ENCODE data around the gene ABLIM1. TPM values are rescaled to one million over a fixed set of nuclear protein-coding genes. Genes with fewer than 3 reads are reported as not detected.

Gene ABLIM1
- total and polyA plus RNA-seq, 2 experiments from 2014 or later: 21.9 to 45.1 TPM

GRCh38 chr10:114436941-114437340 lies 221.1 kb downstream of the ABLIM1 start:
- Mint-ChIP-seq H3K27me3 (ENCODE audit: insufficient read depth, low read depth, poor library complexity) (no peaks in the 10 kb centered on the region), H3K36me3 (ENCODE audit: low read depth) (peaks cover 29% of the 10 kb centered on the region; the same call in 2 of the 3 replicates), H3K4me1 (no peaks in the 10 kb centered on the region; the same call in 2 of the 3 replicates), H3K27ac (no peak overlapping the region), H3K9me3 (no peaks in the 10 kb centered on the region), H3K4me3 (no peak overlapping the region)
- Histone ChIP-seq H3K4me2 (no peak overlapping the region), H3K4me3 (no peak overlapping the region), H3K27ac (ENCODE audit: low read depth) (no peak overlapping the region), H3K36me3 (ENCODE audit: insufficient read depth) (peaks cover 9% of the 10 kb centered on the region; the same call in 1 of the 2 replicates), H3K9me2 (ENCODE audit: insufficient read depth) (no peaks in the 10 kb centered on the region), H2AFZ (no peak overlapping the region), H3K4me1 (ENCODE audit: insufficient read depth) (no peaks in the 10 kb centered on the region), H3K79me2 (replicated peaks; ENCODE audit: insufficient read depth) (no peaks in the 10 kb centered on the region), H3F3A (replicated peaks; ENCODE audit: low read depth) (no peaks in the 10 kb centered on the region), H4K20me1 (replicated peaks; ENCODE audit: insufficient read depth) (no peaks in the 10 kb centered on the region), H3K27me3 (ENCODE audit: insufficient read depth) (no peaks in the 10 kb centered on the region)
- no peak for DNase-seq (ENCODE audit: low spot score)
- ATAC-seq: no peak
- TF ChIP-seq EZH2phosphoT487 (IDR thresholded peaks at IDR 0.05; ENCODE audit: unreplicated experiment) (no peak), ETS1 (IDR thresholded peaks at IDR 0.05) (no peak), JUNB (IDR thresholded peaks at IDR 0.05; ENCODE audit: unreplicated experiment) (no peak), CTCF (conservative IDR thresholded peaks at IDR 0.05; ENCODE audit: low read depth in 2 of 2) (no peak), STAT1 (IDR thresholded peaks at IDR 0.05; ENCODE audit: unreplicated experiment) (no peak), REST (IDR thresholded peaks at IDR 0.05; ENCODE audit: unreplicated experiment) (no peak), ZNF331 (CRISPR knock-in tag; IDR thresholded peaks at IDR 0.05; ENCODE audit: low read depth) (no peak), ZNF114 (CRISPR knock-in tag; IDR thresholded peaks at IDR 0.05) (no peak), ZNF462 (CRISPR knock-in tag; IDR thresholded peaks at IDR 0.05) (no peak), EZH2 (IDR thresholded peaks at IDR 0.05; ENCODE audit: low read depth, unreplicated experiment) (no peak), POLR2AphosphoS5 (IDR thresholded peaks at IDR 0.05; ENCODE audit: low read depth) (no peak), CREB1 (CRISPR knock-in tag; IDR thresholded peaks at IDR 0.05; ENCODE audit: low read depth) (no peak), NANOG (IDR thresholded peaks at IDR 0.05; ENCODE audit: borderline replicate concordance) (no peak)
